Cerebellar nuclear complex (tissue), 1 donor: ENCODE data around the gene ITGB2.

Experiments used
- DNase-seq, 2 experiments: peaks; one replicate each; lab custom pipeline; 2025; lab: John Stamatoyannopoulos, UW

ITGB2 gene

GRCh38 chr21:44897326-44898010, 23.2 kb downstream of the ITGB2 start:
- DNase-seq, result no peak

GRCh38 chr21:44896561-44897286, 24.0 kb downstream of the ITGB2 start:
- no peak for DNase-seq

GRCh38 chr21:44895859-44896258, 24.8 kb downstream of the ITGB2 start:
- DNase-seq, result no peak

GRCh38 chr21:44894687-44895302, 25.9 kb downstream of the ITGB2 start:
- DNase-seq, result no peak

- DNase-seq, result no peak
These were observed 26.6 kb downstream of the ITGB2 start for GRCh38 chr21:44893948-44894656.

- DNase-seq, result no peak
These were observed 27.5 kb downstream of the ITGB2 start for GRCh38 chr21:44893278-44893556.

GRCh38 chr21:44892536-44893277, 28.0 kb downstream of the ITGB2 start:
- DNase-seq, result no peak

GRCh38 chr21:44892095-44892494, 28.6 kb downstream of the ITGB2 start:
- no peak for DNase-seq

- no peak for DNase-seq
These were observed 29.1 kb downstream of the ITGB2 start for GRCh38 chr21:44891631-44892031.

- DNase-seq, result no peak
These were observed 29.6 kb downstream of the ITGB2 start for GRCh38 chr21:44890961-44891541.

GRCh38 chr21:44890338-44890931, 30.3 kb downstream of the ITGB2 start:
- no peak for DNase-seq

GRCh38 chr21:44889625-44890337, 30.9 kb downstream of the ITGB2 start:
- DNase-seq, result no peak

- DNase-seq, result no peak
These were observed 31.8 kb downstream of the ITGB2 start for GRCh38 chr21:44888581-44889550.

GRCh38 chr21:44887807-44888580, 32.7 kb downstream of the ITGB2 start:
- no peak for DNase-seq

- DNase-seq, result no peak
These were observed 33.4 kb downstream of the ITGB2 start for GRCh38 chr21:44887126-44887806.

- DNase-seq, result no peak
These were observed 34.3 kb downstream of the ITGB2 start for GRCh38 chr21:44886113-44887075.

- no peak for DNase-seq
These were observed 35.1 kb downstream of the ITGB2 start for GRCh38 chr21:44885615-44886014.
